Measurements from ENCODE around the gene C11orf58.

- TF ChIP-seq TAF1 (IDR thresholded peaks at IDR 0.05; ENCODE audit: low read depth) (no peak), EP300 (IDR thresholded peaks at IDR 0.05; ENCODE audit: borderline replicate concordance) (no peak), TEAD4 (IDR thresholded peaks at IDR 0.05) (no peak), EGR1 (IDR thresholded peaks at IDR 0.05) (no peak), REST (IDR thresholded peaks at IDR 0.05; ENCODE audit: low read depth) (no peak)
Observed at GRCh38 chr11:16793511-16793910, 55.1 kb downstream of the C11orf58 start.
